ENCODE measurements around the gene DIRAS1. TPM values are rescaled to one million over a fixed set of nuclear protein-coding genes. Genes with fewer than 3 reads are reported as not detected.

The DIRAS1 gene
- total and polyA plus RNA-seq, 2 of the 8 experiments (the other 6 are each of a cell fraction or from before 2014, with no cell fraction given), result 20.2 to 22.3 TPM

- no peak for TF ChIP-seq RFX5 (IDR thresholded peaks at IDR 0.05; ENCODE audit: borderline replicate concordance, low read depth, low read length)
- no peak for TF ChIP-seq KDM4A (IDR thresholded peaks at IDR 0.05; ENCODE audit: low read depth, low read length, severe bottlenecking)
These were observed 17.4 kb downstream of the DIRAS1 start (continued) for GRCh38 chr19:2703691-2704216.

Measured in H1 (cell line).